T-helper 17 cell (primary cell): ENCODE results near the gene CAMK2B. TPM values are rescaled to one million over a fixed set of nuclear protein-coding genes. Genes with fewer than 3 reads are reported as not detected.

Experiments
- ATAC-seq: fragments of 150-1000 bp; cut with Tn5 transposase; 2 replicates; pipeline ENCODE4 v1.10.0; 2021; ENCODE audit warnings: mild to moderate bottlenecking, moderate library complexity
- DNase-seq, 3 donors: peaks; one replicate each; pipeline versions ENCODE4 v3.0.0 to v3.0.0-alpha.2; 2020 to 2021
- H3K9me3 ChIP-seq: one replicate; pipeline ENCODE4 v1.7.0; 2013; ENCODE audit warnings: low read length, mild to moderate bottlenecking; ENCODE audit not compliant: control insufficient read depth, poor library complexity, severe bottlenecking
- H3K27ac Mint-ChIP-seq: one replicate; pipeline ENCODE4 v1.8.0; 2022; ENCODE audit warnings: mild to moderate bottlenecking, moderate library complexity, mixed read lengths
- H3K27me3 Mint-ChIP-seq: one replicate; pipeline ENCODE4 v1.8.0; 2022; ENCODE audit warnings: mixed read lengths
- H3K36me3 Mint-ChIP-seq: one replicate; pipeline ENCODE4 v1.8.0; 2022; ENCODE audit warnings: low read depth, mixed read lengths
- H3K4me1 Mint-ChIP-seq: one replicate; pipeline ENCODE4 v1.8.0; 2022; ENCODE audit warnings: mild to moderate bottlenecking, mixed read lengths
- H3K4me3 Mint-ChIP-seq: one replicate; pipeline ENCODE4 v1.8.0; 2022; ENCODE audit warnings: mild to moderate bottlenecking, moderate library complexity, mixed read lengths
- total RNA-seq, 4 donors: library from RNA in 2 of 4; stranded (reverse) in 2 of 4; gene quantifications; one replicate each; pipeline ENCODE4 v1.2.3 and lab custom pipeline; 2022 to 2026

Gene CAMK2B
- total RNA-seq (under 1 TPM in 1 of 2 donors, not detected in 1; 0.31 TPM), total RNA-seq (lab: John Stamatoyannopoulos, UW) (0.08 to 0.12 reads per million in 2 donors)

- Mint-ChIP-seq H3K4me1 (peaks cover 6% of the 10 kb centered on the region), H3K36me3 (peaks cover 8% of the 10 kb centered on the region), H3K27me3 (peaks cover 53% of the 10 kb centered on the region), H3K4me3 (peak within 1 kb of the TSS; percentile 93), H3K27ac (no peak within 1 kb of the TSS)
- ATAC-seq (no peak), DNase-seq (no peak)
- no peaks in the 10 kb centered on the region for H3K9me3 ChIP-seq
Observed at GRCh38 chr7:44325201-44325671, at the start of gene CAMK2B. Gene CAMK2B, minus strand, starts transcription at chr7:44325594. Its CDS starts 173 bp downstream, at chr7:44325421.

GRCh38 chr7:44374007-44374763 lies 48.8 kb upstream of the CAMK2B start:
- DNase-seq, result no peak
- ATAC-seq, result no peak
- Mint-ChIP-seq H3K36me3 (no peaks in the 10 kb centered on the region), H3K27me3 (peaks cover 5% of the 10 kb centered on the region), H3K4me3 (no peak overlapping the region), H3K27ac (no peak overlapping the region), H3K4me1 (peaks cover 13% of the 10 kb centered on the region)
- H3K9me3 ChIP-seq, result peaks cover 3% of the 10 kb centered on the region

- Mint-ChIP-seq H3K27ac (no peak overlapping the region), H3K36me3 (no peaks in the 10 kb centered on the region), H3K4me1 (peaks cover 13% of the 10 kb centered on the region), H3K4me3 (no peak overlapping the region), H3K27me3 (peaks cover 5% of the 10 kb centered on the region)
- H3K9me3 ChIP-seq, result peaks cover 3% of the 10 kb centered on the region
- ATAC-seq (no peak), DNase-seq (no peak)
Observed at GRCh38 chr7:44373418-44373740, 48.0 kb upstream of the CAMK2B start.

- ATAC-seq (no peak), DNase-seq (no peak)
- Mint-ChIP-seq H3K4me3 (no peak overlapping the region), H3K27ac (peak overlapping the region; percentile 21), H3K27me3 (peaks cover 10% of the 10 kb centered on the region), H3K4me1 (peaks cover 13% of the 10 kb centered on the region), H3K36me3 (no peaks in the 10 kb centered on the region)
- H3K9me3 ChIP-seq, result peaks cover 3% of the 10 kb centered on the region
Observed at GRCh38 chr7:44372560-44373417, 47.4 kb upstream of the CAMK2B start.

GRCh38 chr7:44368885-44369284 lies 43.5 kb upstream of the CAMK2B start:
- no peak for ATAC-seq

GRCh38 chr7:44368455-44368854 lies 43.1 kb upstream of the CAMK2B start:
- Mint-ChIP-seq H3K27ac (no peak overlapping the region), H3K4me1 (no peaks in the 10 kb centered on the region), H3K4me3 (no peak overlapping the region), H3K27me3 (peaks cover 15% of the 10 kb centered on the region), H3K36me3 (no peaks in the 10 kb centered on the region)
- peaks cover 3% of the 10 kb centered on the region for H3K9me3 ChIP-seq
- ATAC-seq (no peak), DNase-seq (no peak)

More at GRCh38 chr7:44368885-44369284, 43.5 kb upstream of the CAMK2B start:
- H3K27me3 Mint-ChIP-seq, result peaks cover 15% of the 10 kb centered on the region
- no peak for DNase-seq
- H3K36me3 Mint-ChIP-seq, result no peaks in the 10 kb centered on the region
- H3K4me3 Mint-ChIP-seq, result no peak overlapping the region
- H3K27ac Mint-ChIP-seq, result no peak overlapping the region
- peaks cover 3% of the 10 kb centered on the region for H3K9me3 ChIP-seq
- no peaks in the 10 kb centered on the region for H3K4me1 Mint-ChIP-seq

GRCh38 chr7:44367475-44368043 lies 42.2 kb upstream of the CAMK2B start:
- Mint-ChIP-seq H3K4me1 (no peaks in the 10 kb centered on the region), H3K27me3 (peaks cover 16% of the 10 kb centered on the region), H3K4me3 (no peak overlapping the region), H3K27ac (no peak overlapping the region), H3K36me3 (no peaks in the 10 kb centered on the region)
- DNase-seq, result no peak
- H3K9me3 ChIP-seq, result peaks cover 3% of the 10 kb centered on the region
- no peak for ATAC-seq

GRCh38 chr7:44366986-44367385 lies 41.6 kb upstream of the CAMK2B start:
- H3K9me3 ChIP-seq, result peaks cover 3% of the 10 kb centered on the region
- H3K36me3 Mint-ChIP-seq, result no peaks in the 10 kb centered on the region
- DNase-seq, result no peak
- no peak overlapping the region for H3K4me3 Mint-ChIP-seq
- no peak for ATAC-seq
- H3K4me1 Mint-ChIP-seq, result no peaks in the 10 kb centered on the region
- no peak overlapping the region for H3K27ac Mint-ChIP-seq
- H3K27me3 Mint-ChIP-seq, result peaks cover 21% of the 10 kb centered on the region

- H3K4me1 Mint-ChIP-seq, result no peaks in the 10 kb centered on the region
- ATAC-seq (no peak), DNase-seq (no peak)
- no peak overlapping the region for H3K27ac Mint-ChIP-seq
- H3K4me3 Mint-ChIP-seq, result no peak overlapping the region
- H3K27me3 Mint-ChIP-seq, result peaks cover under 1% of the 10 kb centered on the region
- peaks cover 2% of the 10 kb centered on the region for H3K36me3 Mint-ChIP-seq
- no peaks in the 10 kb centered on the region for H3K9me3 ChIP-seq
Observed at GRCh38 chr7:44353668-44354067, 28.3 kb upstream of the CAMK2B start.

GRCh38 chr7:44348851-44349781 lies 23.7 kb upstream of the CAMK2B start:
- Mint-ChIP-seq H3K4me1 (no peaks in the 10 kb centered on the region), H3K27ac (no peak overlapping the region), H3K4me3 (no peak overlapping the region), H3K27me3 (peaks cover 36% of the 10 kb centered on the region), H3K36me3 (no peaks in the 10 kb centered on the region)
- DNase-seq, result no peak
- H3K9me3 ChIP-seq, result no peaks in the 10 kb centered on the region
- no peak for ATAC-seq

- Mint-ChIP-seq H3K27ac (no peak overlapping the region), H3K4me3 (no peak overlapping the region), H3K36me3 (no peaks in the 10 kb centered on the region), H3K27me3 (peaks cover 36% of the 10 kb centered on the region), H3K4me1 (no peaks in the 10 kb centered on the region)
- ATAC-seq (no peak), DNase-seq (no peak)
- no peaks in the 10 kb centered on the region for H3K9me3 ChIP-seq
Observed at GRCh38 chr7:44348300-44348699, 22.9 kb upstream of the CAMK2B start.

GRCh38 chr7:44347546-44348114 lies 22.2 kb upstream of the CAMK2B start:
- H3K36me3 Mint-ChIP-seq, result no peaks in the 10 kb centered on the region
- H3K9me3 ChIP-seq, result no peaks in the 10 kb centered on the region
- no peak overlapping the region for H3K27ac Mint-ChIP-seq
- no peak for ATAC-seq
- H3K4me1 Mint-ChIP-seq, result no peaks in the 10 kb centered on the region
- peaks cover 36% of the 10 kb centered on the region for H3K27me3 Mint-ChIP-seq
- no peak overlapping the region for H3K4me3 Mint-ChIP-seq
- no peak for DNase-seq
